SK-N-SH treated with all-trans-retinoic acid at 6 μM for 48 hours (cell line): ENCODE measurements around the gene ANKRD33B.
A peak's percentile ranks its signal among the peaks of the same experiment; 100 is the strongest.

Experiments used
- ATAC-seq: fragments of 200-7000 bp; cut with Tn5 transposase; 3 replicates; pipeline ENCODE4 v1.9.1; 2020; ENCODE audit warnings: mild to moderate bottlenecking, moderate library complexity
- ARNTL ChIP-seq: fragments of 450-650 bp; formaldehyde crosslinking; IDR thresholded peaks from 2 replicates; pipeline ENCODE4 v1.5.0; 2020; ENCODE audit warnings: low read depth, mild to moderate bottlenecking, moderate library complexity, borderline replicate concordance
- BACH2 ChIP-seq: fragments of 250-450 bp; sonication (Bioruptor Pico); IDR thresholded peaks from 2 replicates; pipeline ENCODE4 v1.9.0; 2021; ENCODE audit warnings: mild to moderate bottlenecking, borderline replicate concordance
- CREB5 ChIP-seq: fragments of 250-450 bp; sonication (Bioruptor Pico); IDR thresholded peaks from 2 replicates; pipeline ENCODE4 v1.5.1; 2020; ENCODE audit warnings: low read depth, mild to moderate bottlenecking, moderate library complexity
- CSDC2 ChIP-seq: fragments of 250-450 bp; sonication (Bioruptor Pico); IDR thresholded peaks from 2 replicates; pipeline ENCODE4 v1.5.0; 2020; ENCODE audit warnings: mild to moderate bottlenecking, moderate library complexity
- ESRRG ChIP-seq: fragments of 250-450 bp; sonication (Bioruptor Pico); IDR thresholded peaks from 2 replicates; pipeline ENCODE4 v1.6.1; 2021; ENCODE audit warnings: mild to moderate bottlenecking
- GLIS3 ChIP-seq: fragments of 250-450 bp; sonication (Bioruptor Pico); IDR thresholded peaks from 2 replicates; pipeline ENCODE4 v1.5.0; 2020; ENCODE audit warnings: mild to moderate bottlenecking, moderate library complexity
- ISL1 ChIP-seq: fragments of 250-450 bp; sonication (Bioruptor Pico); IDR thresholded peaks from 2 replicates; pipeline ENCODE4 v2.1.2; 2022; ENCODE audit warnings: mild to moderate bottlenecking, moderate library complexity
- PATZ1 ChIP-seq: fragments of 250-450 bp; sonication (Bioruptor Pico); IDR thresholded peaks from 2 replicates; pipeline ENCODE4 v1.8.0; 2020; ENCODE audit warnings: mild to moderate bottlenecking, moderate library complexity, borderline replicate concordance
- POU6F1 ChIP-seq: fragments of 250-450 bp; sonication (Bioruptor Pico); IDR thresholded peaks from 2 replicates; pipeline ENCODE4 v1.8.0; 2021; ENCODE audit warnings: low read depth, mild to moderate bottlenecking, moderate library complexity, borderline replicate concordance
- PPARA ChIP-seq: fragments of 250-450 bp; sonication (Bioruptor Pico); IDR thresholded peaks from 2 replicates; pipeline ENCODE4 v1.5.0; 2020; ENCODE audit warnings: mild to moderate bottlenecking, borderline replicate concordance
- RARB ChIP-seq: fragments of 250-450 bp; sonication (Bioruptor Pico); IDR thresholded peaks from 2 replicates; pipeline ENCODE4 v1.8.0; 2021; ENCODE audit warnings: mild to moderate bottlenecking, moderate library complexity
- TSHZ2 ChIP-seq: fragments of 250-450 bp; sonication (Bioruptor Pico); IDR thresholded peaks from 2 replicates; pipeline ENCODE4 v1.5.0; 2020; ENCODE audit warnings: mild to moderate bottlenecking, moderate library complexity
- ZC3H10 ChIP-seq: fragments of 250-450 bp; sonication (Bioruptor Pico); IDR thresholded peaks from 2 replicates; pipeline ENCODE4 v1.5.1; 2021; ENCODE audit warnings: mild to moderate bottlenecking, moderate library complexity
- ZFP3 ChIP-seq: fragments of 250-450 bp; sonication (Bioruptor Pico); IDR thresholded peaks from 2 replicates; pipeline ENCODE4 v1.5.0; 2020; ENCODE audit warnings: mild to moderate bottlenecking, moderate library complexity
- ZFP30 ChIP-seq: fragments of 450-650 bp; formaldehyde crosslinking; IDR thresholded peaks from 2 replicates; pipeline ENCODE4 v1.5.0; 2022; ENCODE audit warnings: mild to moderate bottlenecking, moderate library complexity
- ZNF565 ChIP-seq: fragments of 450-650 bp; formaldehyde crosslinking; conservative IDR thresholded peaks from 2 replicates; pipeline ENCODE4 v1.5.0; 2020; ENCODE audit warnings: low read depth, mild to moderate bottlenecking, moderate library complexity

Gene ANKRD33B

GRCh38 chr5:10689391-10690081 lies 125.7 kb downstream of the ANKRD33B start:
- ATAC-seq = peak; percentile 6; the same call in 1 of the 3 replicates
- TF ChIP-seq GLIS3 (no peak), ZNF565 (no peak), RARB (CRISPR knock-in tag) (no peak), ZFP30 (no peak), CSDC2 (no peak), ARNTL (CRISPR knock-in tag) (no peak), BACH2 (CRISPR knock-in tag) (no peak), ZC3H10 (CRISPR knock-in tag) (no peak), CREB5 (CRISPR knock-in tag) (no peak), ESRRG (no peak), TSHZ2 (CRISPR knock-in tag) (no peak)

- TF ChIP-seq POU6F1 (CRISPR knock-in tag) = no peak
- TF ChIP-seq ISL1 (CRISPR knock-in tag) = 0 out of 2 replicates have a peak, but pooled peaks have one; percentile 15
- no peak for TF ChIP-seq PPARA (CRISPR knock-in tag)
- TF ChIP-seq ZFP3 (CRISPR knock-in tag) = no peak
- TF ChIP-seq, all 23 proteins: peak for 1
- ATAC-seq = peak; percentile 4; the same call in 1 of the 3 replicates
These were observed 126.9 kb downstream of the ANKRD33B start for GRCh38 chr5:10690460-10691440.

- ATAC-seq = peak; percentile 75
- TF ChIP-seq RARB (CRISPR knock-in tag) = no peak
- no peak for TF ChIP-seq ESRRG
- TF ChIP-seq ISL1 (CRISPR knock-in tag) = peak; percentile 79
- no peak for TF ChIP-seq PATZ1 (CRISPR knock-in tag)
- TF ChIP-seq, all 23 proteins: peak for 1
These were observed 128.2 kb downstream of the ANKRD33B start for GRCh38 chr5:10691826-10692785.
